ENCODE measurements around the gene STX3. TPM values are rescaled to one million over a fixed set of nuclear protein-coding genes. Genes with fewer than 3 reads are reported as not detected.

The STX3 gene
- total and polyA plus RNA-seq, 2 donors (not counting 1 experiment from before 2014, with no cell fraction given): 7.6 to 16.6 TPM

DNA sequence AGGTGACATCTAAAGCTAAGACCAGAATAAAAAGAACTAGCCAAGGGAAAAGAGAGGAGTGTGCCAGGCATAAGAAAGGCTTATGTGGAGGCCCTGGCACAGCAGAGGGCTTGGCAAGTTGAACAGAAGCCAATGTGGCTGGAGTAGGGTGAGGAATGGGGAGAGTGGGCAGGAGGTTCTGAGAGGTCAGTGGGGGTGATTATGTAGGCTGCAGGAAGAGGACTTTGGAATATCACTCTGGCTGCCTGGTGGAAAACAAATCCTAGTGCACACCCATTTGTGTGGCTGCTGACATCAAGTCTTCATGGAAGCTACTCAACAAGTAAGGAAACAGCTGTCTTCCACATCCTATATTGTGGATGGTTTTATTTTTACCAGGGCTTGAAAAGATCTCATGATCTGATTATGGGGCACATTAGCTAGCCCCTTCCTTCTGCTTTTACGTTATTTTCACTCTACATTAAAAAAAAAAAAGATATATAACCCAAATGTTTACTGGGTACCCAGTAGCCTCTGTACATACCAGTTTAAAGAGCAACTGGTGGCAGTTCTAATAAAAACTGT lies 52.0 kb downstream of the STX3 start:
- no peak for TF ChIP-seq EZH2 (IDR thresholded peaks at IDR 0.05; ENCODE audit: borderline replicate concordance, insufficient read depth, low read depth, low read length, poor library complexity, severe bottlenecking)
- TF ChIP-seq, protein P1, sequence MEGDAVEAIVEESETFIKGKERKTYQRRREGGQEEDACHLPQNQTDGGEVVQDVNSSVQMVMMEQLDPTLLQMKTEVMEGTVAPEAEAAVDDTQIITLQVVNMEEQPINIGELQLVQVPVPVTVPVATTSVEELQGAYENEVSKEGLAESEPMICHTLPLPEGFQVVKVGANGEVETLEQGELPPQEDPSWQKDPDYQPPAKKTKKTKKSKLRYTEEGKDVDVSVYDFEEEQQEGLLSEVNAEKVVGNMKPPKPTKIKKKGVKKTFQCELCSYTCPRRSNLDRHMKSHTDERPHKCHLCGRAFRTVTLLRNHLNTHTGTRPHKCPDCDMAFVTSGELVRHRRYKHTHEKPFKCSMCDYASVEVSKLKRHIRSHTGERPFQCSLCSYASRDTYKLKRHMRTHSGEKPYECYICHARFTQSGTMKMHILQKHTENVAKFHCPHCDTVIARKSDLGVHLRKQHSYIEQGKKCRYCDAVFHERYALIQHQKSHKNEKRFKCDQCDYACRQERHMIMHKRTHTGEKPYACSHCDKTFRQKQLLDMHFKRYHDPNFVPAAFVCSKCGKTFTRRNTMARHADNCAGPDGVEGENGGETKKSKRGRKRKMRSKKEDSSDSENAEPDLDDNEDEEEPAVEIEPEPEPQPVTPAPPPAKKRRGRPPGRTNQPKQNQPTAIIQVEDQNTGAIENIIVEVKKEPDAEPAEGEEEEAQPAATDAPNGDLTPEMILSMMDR (IDR thresholded peaks at IDR 0.05): no peak
- H3K36me3 ChIP-seq (replicated peaks in 1 of 2; ENCODE audit: control extremely low read depth in 1 of 2, control insufficient read depth in 1 of 2, extremely low read depth in 1 of 2, insufficient read depth in 2 of 2, low read length in 1 of 2): peaks cover 0 to 34% of the 10 kb centered on the region in 2 experiments
- ATAC-seq (ENCODE audit: low read depth): no peak
- H3K4me1 ChIP-seq (ENCODE audit: control insufficient read depth in 2 of 2, insufficient read depth in 2 of 2, low read length in 2 of 2): peaks cover 10 to 18% of the 10 kb centered on the region in 2 donors
- no peaks in the 10 kb centered on the region for H4K20me1 ChIP-seq (ENCODE audit: control insufficient read depth, insufficient read depth, low read length, poor library complexity, severe bottlenecking)
- H3K4me3 ChIP-seq (ENCODE audit: control extremely low read depth in 1 of 5, extremely low read depth in 1 of 5, insufficient read depth in 1 of 5, low read depth in 2 of 5, low read length in 4 of 5): no peak overlapping the region
- Mint-ChIP-seq H3K27me3 (no peaks in the 10 kb centered on the region), H3K4me3 (no peak overlapping the region), H3K4me1 (peaks cover 14% of the 10 kb centered on the region), H3K27ac (no peak overlapping the region), H3K9me3 (ENCODE audit: insufficient read depth) (no peaks in the 10 kb centered on the region)
- no peak overlapping the region for H3K4me2 ChIP-seq (replicated peaks; ENCODE audit: low read depth, low read length, poor library complexity, severe bottlenecking)
- no peak overlapping the region for H3K9ac ChIP-seq (ENCODE audit: low read length)
- no peak overlapping the region for H2AFZ ChIP-seq (ENCODE audit: insufficient read depth, low read depth, low read length, poor library complexity, severe bottlenecking)
- no peaks in the 10 kb centered on the region for H3K27me3 ChIP-seq (replicated peaks in 1 of 4; ENCODE audit: control extremely low read depth in 1 of 4, control insufficient read depth in 3 of 4, insufficient read depth in 4 of 4, low read length in 3 of 4)
- no peak for DNase-seq
- H3K27ac ChIP-seq (ENCODE audit: low read length in 2 of 2): no peak overlapping the region
- POLR2A ChIA-PET: no interaction called here
- peaks cover 3% of the 10 kb centered on the region for H3K79me2 ChIP-seq (ENCODE audit: control insufficient read depth, insufficient read depth, low read length)
- intact Hi-C loops (cut with micrococcal nuclease): loop anchor here (10.0 kb wide), 1 partner anchor 668 kb away; no protein-coding TSS in a partner anchor
- CTCF ChIA-PET: interaction anchor here (6.0 kb wide), 1 partner anchor 53 kb away, joined by 66 read pairs; the partner anchor contains the start of gene STX3
- H3K9me3 ChIP-seq (ENCODE audit: control extremely low read depth in 1 of 3, control insufficient read depth in 2 of 3, insufficient read depth in 1 of 3, low read length in 2 of 3): no peaks in the 10 kb centered on the region
- no CpG with 5 or more reads among the region's 1 CpG for WGBS (ENCODE audit: insufficient coverage)

Measured in B cell (primary cell).